ENCODE results near the gene MANSC1.

MANSC1 gene

DNA sequence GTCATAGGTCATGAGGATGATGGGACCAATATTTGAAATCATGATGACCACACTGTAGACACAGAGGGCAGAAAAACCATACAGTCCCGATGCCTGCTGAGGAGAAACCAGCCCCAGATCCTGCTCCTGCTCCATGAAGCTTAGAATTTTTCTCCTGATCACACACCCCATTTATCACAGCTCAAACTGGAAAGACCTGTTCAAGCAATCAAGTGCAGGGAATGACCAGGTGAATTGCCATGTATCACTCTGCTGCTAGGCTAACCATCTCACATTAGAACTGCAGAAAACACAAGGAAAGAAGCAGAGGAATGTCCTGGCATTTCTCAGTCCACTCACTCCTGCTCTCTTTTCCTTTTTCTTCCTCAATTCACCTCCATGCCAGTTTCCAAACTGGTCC lies 18.1 kb downstream of the MANSC1 start:
- H3K27me3 ChIP-seq (ENCODE audit: insufficient read depth, low read depth), result no peaks in the 10 kb centered on the region
- no peak overlapping the region for H3K4me3 ChIP-seq (IDR thresholded peaks at IDR 0.05; ENCODE audit: insufficient read depth, low read depth, low read length)
- peaks cover 21% of the 10 kb centered on the region for H3K4me1 ChIP-seq (ENCODE audit: low read depth, poor library complexity, severe bottlenecking)
- no peaks in the 10 kb centered on the region for H3K79me2 ChIP-seq (ENCODE audit: insufficient read depth, low read depth)
- H3K36me3 ChIP-seq (ENCODE audit: insufficient read depth), result no peaks in the 10 kb centered on the region
- no peak overlapping the region for H3K27ac ChIP-seq
- H4K20me1 ChIP-seq (ENCODE audit: insufficient read depth), result no peaks in the 10 kb centered on the region
- no peak overlapping the region for H2AFZ ChIP-seq (ENCODE audit: low read depth)
- H3K9ac ChIP-seq, result no peak overlapping the region
- TF ChIP-seq, protein P1, sequence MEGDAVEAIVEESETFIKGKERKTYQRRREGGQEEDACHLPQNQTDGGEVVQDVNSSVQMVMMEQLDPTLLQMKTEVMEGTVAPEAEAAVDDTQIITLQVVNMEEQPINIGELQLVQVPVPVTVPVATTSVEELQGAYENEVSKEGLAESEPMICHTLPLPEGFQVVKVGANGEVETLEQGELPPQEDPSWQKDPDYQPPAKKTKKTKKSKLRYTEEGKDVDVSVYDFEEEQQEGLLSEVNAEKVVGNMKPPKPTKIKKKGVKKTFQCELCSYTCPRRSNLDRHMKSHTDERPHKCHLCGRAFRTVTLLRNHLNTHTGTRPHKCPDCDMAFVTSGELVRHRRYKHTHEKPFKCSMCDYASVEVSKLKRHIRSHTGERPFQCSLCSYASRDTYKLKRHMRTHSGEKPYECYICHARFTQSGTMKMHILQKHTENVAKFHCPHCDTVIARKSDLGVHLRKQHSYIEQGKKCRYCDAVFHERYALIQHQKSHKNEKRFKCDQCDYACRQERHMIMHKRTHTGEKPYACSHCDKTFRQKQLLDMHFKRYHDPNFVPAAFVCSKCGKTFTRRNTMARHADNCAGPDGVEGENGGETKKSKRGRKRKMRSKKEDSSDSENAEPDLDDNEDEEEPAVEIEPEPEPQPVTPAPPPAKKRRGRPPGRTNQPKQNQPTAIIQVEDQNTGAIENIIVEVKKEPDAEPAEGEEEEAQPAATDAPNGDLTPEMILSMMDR (conservative IDR thresholded peaks at IDR 0.05; ENCODE audit: low read depth, low read length), result no peak
- H3K4me2 ChIP-seq, result no peak overlapping the region

DNA sequence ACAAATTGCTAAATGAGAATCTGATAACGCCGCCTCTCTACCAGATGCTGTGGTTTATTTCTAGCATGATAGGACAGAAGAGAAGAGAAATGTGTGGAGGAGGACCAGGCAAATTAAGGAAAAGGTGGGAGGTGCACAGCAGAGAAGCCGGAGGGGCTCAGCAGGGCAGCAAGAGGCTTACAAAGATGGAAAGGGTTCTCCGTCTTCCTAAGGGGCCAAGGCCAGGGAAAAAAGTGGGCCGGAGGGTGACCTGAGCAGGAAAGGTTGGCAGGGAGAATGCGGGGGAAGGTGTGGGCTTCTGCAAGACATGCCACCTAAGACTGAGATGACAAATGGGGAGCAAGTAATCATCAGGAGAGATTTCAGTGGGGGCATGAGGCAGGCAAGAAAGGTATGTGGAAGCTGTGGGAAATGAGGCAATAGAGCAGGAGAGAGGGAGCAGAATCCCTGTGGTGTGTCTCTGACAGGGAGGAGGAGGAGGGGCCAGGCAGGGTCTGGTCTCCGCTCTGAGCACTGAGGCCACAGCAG lies 18.7 kb downstream of the MANSC1 start:
- Histone ChIP-seq H4K20me1 (ENCODE audit: insufficient read depth) (no peaks in the 10 kb centered on the region), H3K4me2 (no peak overlapping the region), H3K27me3 (ENCODE audit: insufficient read depth, low read depth) (no peaks in the 10 kb centered on the region), H3K9ac (no peak overlapping the region), H3K4me3 (IDR thresholded peaks at IDR 0.05; ENCODE audit: insufficient read depth, low read depth, low read length) (no peak overlapping the region), H3K79me2 (ENCODE audit: insufficient read depth, low read depth) (no peaks in the 10 kb centered on the region), H3K27ac (no peak overlapping the region), H2AFZ (ENCODE audit: low read depth) (no peak overlapping the region), H3K4me1 (ENCODE audit: low read depth, poor library complexity, severe bottlenecking) (peaks cover 21% of the 10 kb centered on the region), H3K36me3 (ENCODE audit: insufficient read depth) (no peaks in the 10 kb centered on the region)
- TF ChIP-seq, protein P1 (conservative IDR thresholded peaks at IDR 0.05; ENCODE audit: low read depth, low read length), result no peak

DNA sequence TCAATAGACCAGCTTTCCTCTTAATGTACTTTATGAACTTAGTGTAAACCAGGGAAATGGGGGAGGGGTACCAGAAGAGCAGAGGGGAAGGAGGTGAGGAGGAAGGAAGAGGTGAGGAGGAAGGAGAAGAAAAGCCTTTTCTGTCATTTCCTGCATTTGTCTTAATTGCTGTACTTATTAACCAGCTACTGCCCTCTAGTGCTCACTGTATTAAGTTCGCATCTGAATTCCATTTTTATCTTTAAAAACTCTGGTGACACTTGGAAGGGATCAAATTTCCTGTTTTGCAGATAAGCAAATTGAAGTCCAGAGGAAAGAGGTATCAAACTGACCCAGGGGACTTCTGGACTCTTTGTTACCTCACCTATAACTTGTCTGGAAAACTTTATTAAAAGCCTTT lies 22.2 kb downstream of the MANSC1 start:
- no peaks in the 10 kb centered on the region for H3K27me3 ChIP-seq (ENCODE audit: insufficient read depth, low read depth)
- no peak overlapping the region for H3K27ac ChIP-seq
- H3K4me2 ChIP-seq, result no peak overlapping the region
- no peaks in the 10 kb centered on the region for H3K79me2 ChIP-seq (ENCODE audit: insufficient read depth, low read depth)
- no peaks in the 10 kb centered on the region for H4K20me1 ChIP-seq (ENCODE audit: insufficient read depth)
- TF ChIP-seq, protein P1 (conservative IDR thresholded peaks at IDR 0.05; ENCODE audit: low read depth, low read length), result peak; percentile 73
- H3K9ac ChIP-seq, result no peak overlapping the region
- peak overlapping the region; percentile 23; the same call in 1 of the 2 replicates for H2AFZ ChIP-seq (ENCODE audit: low read depth)
- H3K4me3 ChIP-seq (IDR thresholded peaks at IDR 0.05; ENCODE audit: insufficient read depth, low read depth, low read length), result no peak overlapping the region
- H3K36me3 ChIP-seq (ENCODE audit: insufficient read depth), result no peaks in the 10 kb centered on the region
- peaks cover 13% of the 10 kb centered on the region for H3K4me1 ChIP-seq (ENCODE audit: low read depth, poor library complexity, severe bottlenecking)

DNA sequence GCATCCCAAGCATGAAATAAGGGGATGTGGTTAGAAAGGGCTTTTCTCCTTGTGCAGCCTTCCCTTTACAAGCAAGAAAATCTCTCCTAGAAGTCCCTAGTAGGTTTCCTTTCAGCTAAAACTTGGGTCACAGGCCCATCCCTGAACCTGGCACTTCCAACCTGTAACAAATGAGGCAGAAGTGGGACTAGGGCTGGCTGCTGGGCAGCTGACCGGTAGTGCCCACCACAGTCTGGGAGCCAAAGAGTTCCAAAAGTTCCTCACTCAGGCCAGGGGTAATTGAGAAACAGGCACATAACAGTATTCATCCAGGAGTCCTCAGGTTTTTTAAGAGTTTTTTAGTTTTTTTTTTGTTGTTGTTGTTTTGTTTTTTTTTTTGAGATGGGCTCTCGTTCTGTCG lies 23.8 kb downstream of the MANSC1 start:
- Histone ChIP-seq H3K79me2 (ENCODE audit: insufficient read depth, low read depth) (no peaks in the 10 kb centered on the region), H4K20me1 (ENCODE audit: insufficient read depth) (no peaks in the 10 kb centered on the region), H3K4me3 (IDR thresholded peaks at IDR 0.05; ENCODE audit: insufficient read depth, low read depth, low read length) (no peak overlapping the region), H3K4me2 (no peak overlapping the region), H3K36me3 (ENCODE audit: insufficient read depth) (no peaks in the 10 kb centered on the region), H3K4me1 (ENCODE audit: low read depth, poor library complexity, severe bottlenecking) (peaks cover 6% of the 10 kb centered on the region), H3K9ac (no peak overlapping the region), H3K27ac (no peak overlapping the region), H3K27me3 (ENCODE audit: insufficient read depth, low read depth) (no peaks in the 10 kb centered on the region), H2AFZ (ENCODE audit: low read depth) (no peak overlapping the region)
- TF ChIP-seq, protein P1 (conservative IDR thresholded peaks at IDR 0.05; ENCODE audit: low read depth, low read length), result no peak

Data from KMS-11 (cell line).